ENCODE results near the gene TMIGD2.
"Not testable (repeated sequence)": the region's sequence is repeated elsewhere in the genome, so short reads cannot be mapped to it uniquely, and the experiment has no call there.

The TMIGD2 gene

DNA sequence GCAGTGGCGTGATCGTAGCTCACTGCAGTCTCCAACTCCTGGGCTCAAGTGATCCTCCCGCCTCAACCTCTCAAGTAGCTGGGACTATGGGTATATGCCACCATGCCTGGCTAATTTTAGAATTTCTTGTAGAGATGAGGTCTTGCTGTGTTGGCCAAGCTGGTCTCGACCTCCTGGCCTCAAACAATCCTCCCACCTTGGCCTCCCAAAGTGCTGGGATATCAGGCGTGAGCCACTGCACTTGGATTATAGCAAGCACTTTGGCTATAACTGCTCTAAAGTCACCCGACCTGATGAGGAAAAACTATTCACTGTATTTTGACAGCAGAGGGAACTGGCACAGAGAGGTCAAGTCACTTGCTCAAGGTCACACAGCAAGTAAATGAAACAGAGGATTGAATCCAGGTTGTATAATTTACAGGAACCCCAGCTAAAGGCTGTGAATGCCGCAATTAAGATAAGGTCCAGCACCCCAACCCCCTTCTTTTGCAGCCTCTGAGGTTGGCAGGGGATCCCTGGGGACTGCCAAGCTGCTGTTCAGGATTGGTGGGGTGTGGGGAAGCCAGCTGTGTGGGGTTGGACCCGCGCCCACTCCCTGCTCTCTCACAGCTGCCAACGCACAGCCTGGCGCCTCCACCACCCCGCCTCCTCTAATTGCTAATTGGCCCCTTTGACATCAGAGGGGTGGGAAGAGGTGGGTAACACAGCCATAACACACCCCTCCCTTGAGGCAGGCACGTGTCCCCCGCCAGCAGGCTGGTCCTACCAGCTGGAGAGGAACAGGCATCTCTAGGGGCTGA, 6.0 kb downstream of the TMIGD2 start:
- DNase-seq (ENCODE audit: low read depth), result no peak

DNA sequence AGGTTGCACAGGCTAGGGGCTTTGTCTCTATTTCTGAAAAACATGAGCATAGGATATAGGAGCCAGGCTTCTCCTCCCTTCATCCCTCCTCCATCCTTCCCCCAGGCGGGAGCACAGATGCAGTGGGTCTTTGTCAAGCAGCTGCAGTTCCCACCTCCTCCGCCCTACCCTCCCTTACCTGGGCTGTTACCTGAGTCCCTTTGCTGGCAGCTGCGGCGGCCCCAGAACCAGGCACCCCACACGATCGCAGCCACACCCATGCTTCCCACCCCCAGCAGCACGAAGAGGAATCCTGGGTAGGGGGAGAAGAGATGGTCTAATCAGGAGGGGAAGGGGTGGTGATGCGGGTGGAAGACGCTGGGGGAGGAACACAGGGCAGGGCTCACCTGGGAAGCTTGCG, 7.8 kb downstream of the TMIGD2 start:
- no peak for DNase-seq (ENCODE audit: low read depth)

DNA sequence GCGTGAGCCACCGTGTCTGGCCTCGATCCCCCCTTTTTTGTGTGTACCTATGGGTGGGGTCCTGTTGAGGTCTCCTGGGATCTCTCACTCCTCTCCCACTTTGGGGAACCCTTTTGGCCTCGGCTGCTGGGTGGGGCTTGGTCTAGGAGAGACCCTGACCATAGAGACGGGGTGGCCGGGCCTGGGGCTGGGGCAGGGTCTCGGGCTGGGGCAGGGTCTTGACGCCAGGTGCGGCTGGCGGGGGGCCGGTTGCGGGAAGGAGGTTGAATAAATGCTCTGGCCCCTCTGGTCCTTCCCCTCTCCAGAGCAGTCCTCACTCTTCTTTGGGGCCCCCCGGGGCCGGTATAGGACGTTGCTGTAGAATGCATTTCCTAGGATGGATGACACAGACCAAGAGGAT, 9.7 kb downstream of the TMIGD2 start:
- DNase-seq (ENCODE audit: low read depth), result no peak

GRCh38 chr19:4291184-4291732, 10.9 kb downstream of the TMIGD2 start:
- DNase-seq (ENCODE audit: low read depth), result no peak

- DNase-seq (ENCODE audit: low read depth), result no peak
These were observed 14.0 kb downstream of the TMIGD2 start for GRCh38 chr19:4288091-4288777.

- not testable (repeated sequence) for DNase-seq (ENCODE audit: low read depth)
These were observed 16.0 kb downstream of the TMIGD2 start for GRCh38 chr19:4286141-4286540.

DNA sequence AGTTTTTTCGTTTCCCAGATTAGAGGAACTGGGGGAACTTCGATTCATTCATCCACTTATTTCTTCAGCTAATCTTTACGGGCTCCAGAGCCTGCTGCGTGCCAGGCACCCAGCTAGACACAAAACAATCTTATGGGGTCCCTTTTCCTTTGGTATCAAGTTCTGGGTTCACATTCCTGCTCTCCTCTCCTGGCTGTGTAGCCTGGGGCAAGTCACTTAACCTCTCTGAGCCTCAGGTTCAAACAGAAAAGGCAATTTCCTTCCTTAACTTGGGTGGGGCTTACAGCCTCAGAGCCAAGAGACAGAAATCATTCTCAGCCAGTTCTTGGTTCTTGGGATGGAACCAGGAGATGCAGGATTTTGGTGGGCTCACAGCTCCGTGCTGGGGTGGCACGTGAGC, 17.2 kb downstream of the TMIGD2 start:
- no peak for DNase-seq (ENCODE audit: low read depth)

GRCh38 chr19:4284176-4284958, 17.8 kb downstream of the TMIGD2 start:
- no peak for DNase-seq (ENCODE audit: low read depth)

- no peak for DNase-seq (ENCODE audit: low read depth)
These were observed 22.4 kb downstream of the TMIGD2 start for GRCh38 chr19:4279530-4280422.

DNA sequence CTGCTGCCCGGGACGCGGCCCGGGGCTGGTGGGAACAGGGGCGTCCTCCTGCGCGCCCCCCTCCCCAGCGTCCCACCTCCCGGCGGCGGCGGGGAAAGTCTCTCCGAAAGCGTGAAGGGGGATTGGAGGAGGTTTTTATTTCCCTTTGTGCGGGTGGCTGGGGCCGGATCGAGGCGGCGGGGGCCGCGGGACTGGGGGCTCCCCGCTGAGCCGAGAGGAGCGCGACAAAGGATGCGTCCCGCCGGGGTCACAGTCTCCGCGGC, 23.0 kb downstream of the TMIGD2 start:
- DNase-seq (ENCODE audit: low read depth), result no peak

GRCh38 chr19:4278419-4279266, 23.5 kb downstream of the TMIGD2 start, which contains the start of gene SHD:
TSS of gene SHD (plus strand) at chr19:4279266. CDS start at chr19:4280064, 798 bp downstream.
- no peak for DNase-seq (ENCODE audit: low read depth)

DNA sequence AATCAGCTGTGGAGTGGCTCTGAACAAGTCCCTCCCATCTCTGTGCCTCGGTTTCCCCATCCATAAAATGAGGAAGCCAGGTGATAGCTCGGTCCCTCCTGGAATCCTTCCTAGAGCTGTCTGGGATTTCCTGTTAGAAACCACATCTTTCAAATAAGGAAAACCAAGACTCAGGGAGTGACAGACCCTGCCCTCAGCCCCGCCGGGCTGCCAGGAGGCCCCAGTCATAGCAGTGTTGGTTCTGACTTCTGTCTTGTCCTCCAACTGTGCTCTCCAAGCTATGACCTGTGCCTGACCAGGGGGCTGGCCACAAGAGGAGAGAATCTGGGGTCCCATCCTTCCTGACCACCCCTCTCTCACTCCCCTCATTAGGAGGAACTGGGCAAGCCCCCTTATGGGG, 24.2 kb downstream of the TMIGD2 start:
- DNase-seq (ENCODE audit: low read depth), result no peak

DNA sequence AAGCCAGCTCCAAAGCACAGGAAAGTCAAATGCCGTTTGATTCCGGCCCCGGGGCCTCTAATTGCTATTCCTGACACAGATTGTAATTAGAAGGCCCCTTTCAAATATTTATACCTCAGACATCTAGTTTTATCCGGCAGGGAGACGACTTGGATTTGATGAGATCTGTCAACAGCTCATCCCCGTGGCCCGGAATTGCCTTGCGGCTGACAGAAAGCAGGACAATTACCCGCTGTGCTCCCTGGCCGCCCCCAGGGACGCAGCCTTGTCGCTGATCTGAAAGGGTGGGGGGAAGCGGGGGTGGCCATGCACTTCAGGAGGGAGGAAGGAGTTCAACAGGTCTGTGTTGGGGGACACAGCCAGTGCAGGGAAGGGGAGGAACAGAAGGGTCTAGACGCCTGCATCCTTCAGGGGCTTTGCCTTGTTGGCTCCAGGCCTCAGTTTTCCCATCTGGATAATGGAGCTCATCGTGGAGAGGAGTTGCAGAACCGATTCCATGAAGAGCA, 24.9 kb downstream of the TMIGD2 start:
- DNase-seq (ENCODE audit: low read depth), result no peak

DNA sequence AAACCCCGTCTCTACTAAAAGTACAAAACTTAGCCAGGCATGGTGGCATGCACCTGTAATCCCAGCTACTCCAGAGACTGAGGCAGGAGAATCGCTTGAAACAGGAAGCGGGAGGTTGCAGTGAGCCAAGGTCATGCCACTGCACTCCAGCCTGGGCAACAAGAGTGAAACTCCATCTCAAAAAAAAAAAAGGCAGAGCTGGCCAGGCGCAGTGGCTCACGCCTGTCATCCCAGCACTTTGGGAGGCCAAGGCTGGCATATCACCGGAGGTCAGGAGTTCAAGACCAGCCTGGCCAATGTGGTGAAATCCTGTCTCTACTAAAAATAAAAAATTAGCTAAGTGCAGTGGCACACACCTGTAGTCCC, 27.9 kb downstream of the TMIGD2 start:
- not testable (repeated sequence) for DNase-seq (ENCODE audit: low read depth)

DNA sequence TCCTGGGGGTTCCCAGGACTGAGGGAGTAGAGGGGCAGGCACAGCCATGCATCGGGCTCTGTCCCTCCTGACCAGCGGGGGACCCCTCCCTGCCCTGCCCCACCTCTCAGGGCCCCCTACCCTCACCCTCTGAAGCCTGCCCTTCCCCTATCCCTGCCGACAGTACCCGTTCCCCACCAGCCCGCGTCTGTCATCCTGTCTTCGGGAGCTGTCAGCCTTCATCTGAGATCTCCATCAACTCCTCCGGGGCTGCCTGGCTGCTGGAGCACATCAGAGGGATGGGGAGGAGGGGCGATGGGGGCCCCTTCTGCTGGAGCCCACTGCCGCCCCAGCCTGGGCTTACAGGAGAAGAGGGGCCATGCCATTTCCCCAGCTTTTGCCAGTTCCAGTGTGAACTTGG, 29.3 kb downstream of the TMIGD2 start:
- DNase-seq (ENCODE audit: low read depth), result no peak

- DNase-seq (ENCODE audit: low read depth), result no peak
These were observed 33.3 kb downstream of the TMIGD2 start for GRCh38 chr19:4268816-4269430.

DNA sequence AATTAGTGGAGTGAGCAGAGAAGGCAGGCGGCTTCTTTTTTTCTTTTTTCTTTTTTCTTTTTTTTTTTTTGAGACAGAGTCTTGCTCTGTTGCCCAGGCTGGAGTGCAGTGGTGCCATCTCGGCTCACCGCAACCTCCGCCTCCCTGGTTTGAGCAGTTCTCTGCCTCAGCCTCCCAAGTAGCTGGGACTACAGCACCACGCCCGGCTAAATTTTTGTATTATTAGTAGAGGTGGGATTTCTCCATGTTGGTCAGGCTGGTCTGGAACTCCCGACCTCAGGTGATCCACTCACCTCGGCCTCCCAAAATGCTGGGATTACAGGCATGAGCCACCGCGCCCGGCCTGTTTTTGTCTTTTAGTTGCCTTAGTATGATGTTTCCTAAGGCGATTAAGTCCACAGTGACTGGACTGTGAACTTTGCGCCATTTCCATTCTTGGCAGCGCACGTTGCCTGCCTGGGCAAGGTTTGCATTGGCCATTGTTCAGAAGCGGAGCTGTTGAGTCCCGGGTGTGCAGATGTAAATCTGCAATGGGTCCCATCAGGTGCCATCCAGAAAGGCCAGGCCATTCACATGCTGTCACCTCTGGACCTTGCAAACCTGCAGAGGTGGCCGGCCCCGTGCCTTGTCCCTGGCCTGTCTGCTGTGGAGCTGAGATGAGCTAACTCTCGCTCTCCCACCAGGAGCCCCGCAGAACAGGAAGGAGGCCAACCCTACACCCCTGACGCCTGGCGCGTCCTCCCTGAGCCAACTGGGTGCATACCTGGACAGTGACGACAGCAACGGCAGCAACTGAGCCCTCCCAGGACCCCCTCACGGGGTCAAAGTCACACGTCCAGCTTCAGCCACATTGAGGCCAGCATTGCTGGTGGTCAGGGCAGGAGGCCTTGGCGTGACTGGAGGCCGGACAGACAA, 34.0 kb downstream of the TMIGD2 start:
- no peak for DNase-seq (ENCODE audit: low read depth)

DNA sequence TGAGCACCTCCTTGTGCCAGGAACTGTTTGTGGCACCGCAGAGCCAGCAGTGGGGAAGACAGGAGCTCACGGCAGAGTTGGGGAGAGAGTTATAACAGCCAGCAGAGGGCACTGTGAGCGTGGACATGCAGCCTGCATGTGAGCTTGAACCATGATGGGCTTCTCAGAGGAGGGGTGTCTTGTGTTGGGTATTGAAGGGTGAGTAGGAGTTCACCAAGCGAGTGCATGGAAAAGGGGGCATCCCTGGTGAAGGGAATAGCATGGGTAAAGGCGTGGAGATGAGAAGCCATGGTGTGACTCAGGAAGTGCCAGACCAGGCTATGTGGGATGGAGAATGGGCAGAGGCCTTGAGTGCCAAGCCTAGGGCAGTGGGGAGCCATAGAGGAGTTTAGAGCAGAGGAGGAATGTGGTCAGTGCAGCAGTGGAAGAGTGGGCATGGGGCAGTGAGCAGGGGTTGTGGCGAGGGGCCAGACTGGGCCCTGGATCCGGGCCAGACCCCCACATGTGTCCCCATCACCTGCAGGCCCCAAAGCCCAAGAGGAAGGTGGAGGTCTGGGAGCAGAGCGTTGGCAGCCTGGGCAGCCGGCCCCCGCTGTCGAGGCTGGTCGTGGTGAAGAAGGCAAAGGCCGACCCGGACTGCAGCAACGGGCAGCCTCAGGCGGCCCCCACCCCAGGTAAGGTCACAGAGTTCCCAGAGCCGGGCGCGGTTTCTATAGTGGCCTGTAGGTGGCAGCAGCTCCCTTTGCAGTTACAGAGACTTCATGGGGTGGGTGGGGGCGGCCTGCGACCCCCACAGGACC, 34.9 kb downstream of the TMIGD2 start:
- DNase-seq (ENCODE audit: low read depth), result peak; percentile 27

Data from activated T-helper 1 cell treated with Interleukin-2 at 50 U/mL for 16 hours (primary cell).